ENCODE results near the gene SKP2. TPM values are rescaled to one million over a fixed set of nuclear protein-coding genes. Genes with fewer than 3 reads are reported as not detected.

The SKP2 gene
- total RNA-seq, 1 experiment from 2014 or later, result 25.5 TPM

DNA sequence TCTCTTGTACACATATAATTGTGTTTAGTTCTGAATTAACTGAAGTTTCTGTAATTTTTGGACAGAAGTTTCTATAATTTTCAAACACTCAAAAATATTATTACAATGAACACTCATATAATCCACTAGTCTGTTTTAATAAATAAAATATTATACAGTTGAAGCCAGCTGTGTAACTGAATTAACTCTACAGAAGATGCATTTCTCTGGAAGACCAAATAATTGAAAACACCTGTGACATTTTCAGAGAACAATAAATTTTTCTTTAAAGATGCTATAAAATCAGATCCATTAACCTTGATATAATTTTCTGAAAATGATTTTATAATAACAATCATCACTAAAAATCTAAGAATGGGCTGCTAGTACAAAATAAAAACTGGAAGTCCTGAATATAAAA, 75.1 kb downstream of the SKP2 start:
- DNase-seq (ENCODE audit: low read depth, low spot score), result no peak
- in situ Hi-C loops (cut with HindIII; ENCODE audit: low pct_unique_long_range_greater_than_20kb, low sequenced_read_pairs), result no loop called here

DNA sequence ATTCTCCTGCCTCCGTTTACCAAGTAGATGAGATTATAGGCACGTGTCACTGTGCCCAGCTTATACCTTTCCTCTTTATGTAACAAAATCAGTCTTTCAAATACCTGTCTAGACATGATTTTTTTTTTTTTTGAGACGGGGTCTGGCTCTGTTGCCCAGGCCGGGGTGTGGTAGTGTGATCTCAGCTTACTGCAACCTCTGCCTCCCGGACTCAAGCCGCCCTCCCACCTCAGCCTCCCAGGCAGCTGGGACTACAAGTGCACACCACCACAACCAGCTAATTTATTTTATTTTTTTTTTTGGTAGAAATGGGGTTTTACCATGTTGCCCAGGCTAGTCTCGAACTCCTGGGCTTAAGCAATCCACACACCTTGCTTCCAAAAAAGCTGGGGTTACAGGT, 76.6 kb downstream of the SKP2 start:
- in situ Hi-C loops (cut with HindIII; ENCODE audit: low pct_unique_long_range_greater_than_20kb, low sequenced_read_pairs), result no loop called here
- DNase-seq (ENCODE audit: low read depth, low spot score), result no peak

DNA sequence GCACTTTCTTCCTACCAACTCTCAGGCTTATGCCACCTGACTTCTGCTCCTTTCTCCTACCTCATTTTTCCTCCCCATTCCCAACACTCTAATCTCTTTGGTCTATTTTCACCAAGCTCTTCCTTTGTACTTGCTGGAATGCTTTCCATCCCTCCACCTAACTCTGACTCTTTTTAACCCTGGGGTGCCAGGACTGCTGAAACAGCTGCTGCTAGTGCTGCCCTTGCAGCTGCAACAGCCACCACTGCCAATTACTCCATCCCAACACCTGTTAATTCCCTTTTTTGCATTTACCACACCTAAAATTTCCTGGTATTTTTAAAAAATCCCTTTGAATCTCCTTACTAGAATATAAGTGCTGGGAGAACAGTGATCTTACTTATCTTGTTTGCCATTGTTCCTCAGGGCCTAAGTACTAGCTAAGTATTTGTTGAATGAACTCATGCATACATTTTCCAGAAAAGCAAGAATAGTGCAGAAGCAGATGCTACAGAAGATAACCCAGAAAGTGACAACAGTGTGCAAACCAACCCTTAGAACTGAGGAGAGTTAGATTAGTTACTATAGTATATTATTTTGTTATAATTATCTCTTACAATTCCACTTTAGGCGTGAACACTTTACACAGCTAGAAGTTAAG, 78.4 kb downstream of the SKP2 start:
- DNase-seq (ENCODE audit: low read depth, low spot score), result no peak
- in situ Hi-C loops (cut with HindIII; ENCODE audit: low pct_unique_long_range_greater_than_20kb, low sequenced_read_pairs), result no loop called here

DNA sequence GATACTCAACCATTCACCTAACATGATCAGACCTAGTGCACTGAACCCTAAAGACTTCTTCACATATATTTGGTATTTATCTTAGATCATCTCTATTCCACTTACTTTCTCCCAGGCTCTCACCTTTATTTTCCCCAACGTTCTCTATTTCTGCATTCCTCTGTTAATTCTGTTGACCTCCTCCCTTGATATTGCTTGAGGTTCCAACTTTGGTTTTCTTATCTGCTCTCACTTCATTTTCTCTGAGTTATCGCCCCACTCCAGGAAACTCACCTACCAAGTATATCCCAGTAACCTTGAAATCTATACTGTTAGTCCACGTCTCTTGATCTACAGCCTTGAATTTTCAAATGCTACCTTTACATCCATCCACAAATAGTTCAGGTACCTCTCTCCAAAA, 80.6 kb downstream of the SKP2 start:
- no peak for DNase-seq (ENCODE audit: low read depth, low spot score)
- in situ Hi-C loops (cut with HindIII; ENCODE audit: low pct_unique_long_range_greater_than_20kb, low sequenced_read_pairs), result no loop called here

Small RNA genes lying within 50 kb of the gene (small RNA-seq; reads per million reads assigned to genes)
- 0 to 0.57 reads per million in 2 experiments for gene MIR580
- 0 reads per million in 2 experiments for gene RNU6-1305P

Other genes starting within 250 kb of the SKP2 start
- not detected in 2 replicates for gene CAPSL, start 213.5 kb upstream of the SKP2 start, total RNA-seq (2014; rRNA removed; shearing (Covaris generic))
- gene UGT3A1, start 160.7 kb upstream of the SKP2 start, total RNA-seq (2014; rRNA removed; shearing (Covaris generic)), result not detected in 2 replicates
- gene UGT3A2, start 85.2 kb upstream of the SKP2 start, total RNA-seq (2014; rRNA removed; shearing (Covaris generic)), result 1.9 and 3.9 TPM in 2 replicates
- gene LMBRD2, start 224 bp upstream of the SKP2 start, total RNA-seq (2014; rRNA removed; shearing (Covaris generic)), result 13.1 and 14.2 TPM in 2 replicates
- gene NADK2, start 89.8 kb downstream of the SKP2 start, total RNA-seq (2014; rRNA removed; shearing (Covaris generic)), result 22.5 and 25.8 TPM in 2 replicates
- gene RANBP3L, start 149.8 kb downstream of the SKP2 start, total RNA-seq (2014; rRNA removed; shearing (Covaris generic)), result 0.05 TPM in 1 of 2 replicates, not detected in the other

Measured in SK-MEL-5 (cell line).